LoVo (cell line): ENCODE measurements around the gene TUBA3E.
"Not testable (repeated sequence)": the region's sequence is repeated elsewhere in the genome, so short reads cannot be mapped to it uniquely, and the experiment has no call there.

ENCODE experiments used
- DNase-seq: peaks from one replicate; pipeline ENCODE4 v3.0.0-alpha.2; 2016; ENCODE audit warnings: low spot score

The TUBA3E gene

GRCh38 chr2:130198343-130198742, at the start of gene TUBA3E:
Gene TUBA3E, minus strand, starts transcription at chr2:130198439. Its CDS starts 79 bp downstream, at chr2:130198360.
- no peak for DNase-seq

DNA sequence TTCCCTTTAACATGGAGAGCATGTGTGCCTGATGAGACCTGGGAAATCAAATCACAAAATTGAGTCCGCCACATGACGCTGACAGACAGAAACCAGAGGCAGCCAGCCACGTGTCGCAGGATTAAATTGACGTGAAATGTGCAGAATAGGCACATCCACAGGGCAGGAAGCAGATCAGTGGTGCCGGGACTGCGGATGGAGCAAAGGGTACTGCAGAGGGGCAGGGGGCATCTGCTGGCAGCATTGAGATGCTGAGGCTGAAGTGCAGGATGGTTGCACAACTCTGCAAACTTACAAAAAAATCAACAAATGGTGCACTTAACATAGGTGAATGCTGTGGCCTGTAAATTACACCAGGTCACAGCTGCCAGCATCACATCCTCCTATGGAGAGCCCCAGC, 48.2 kb upstream of the TUBA3E start:
- no peak for DNase-seq

- no peak for DNase-seq
Measured at GRCh38 chr2:130245976-130246375, 47.7 kb upstream of the TUBA3E start.

DNA sequence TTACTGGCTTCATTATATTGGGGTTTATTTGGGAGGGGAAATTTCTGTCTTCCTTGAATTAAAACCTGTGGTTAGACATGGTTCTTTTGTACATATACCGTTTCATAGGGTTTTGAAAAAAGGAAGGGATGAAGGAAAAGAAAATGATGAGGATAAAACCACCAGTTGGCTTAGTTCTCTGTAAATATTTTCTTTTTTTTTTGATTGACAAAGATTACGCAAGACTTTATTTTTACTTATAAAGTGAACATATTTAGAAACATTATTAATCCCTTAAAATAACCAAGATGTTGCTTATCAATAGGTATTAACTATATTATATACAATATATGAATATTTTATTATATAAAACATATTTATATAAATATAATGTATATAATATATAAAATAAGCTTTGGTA, 45.1 kb upstream of the TUBA3E start:
- DNase-seq: no peak

- peak; percentile 90 for DNase-seq
Measured at GRCh38 chr2:130241041-130241707, 42.9 kb upstream of the TUBA3E start.

DNA sequence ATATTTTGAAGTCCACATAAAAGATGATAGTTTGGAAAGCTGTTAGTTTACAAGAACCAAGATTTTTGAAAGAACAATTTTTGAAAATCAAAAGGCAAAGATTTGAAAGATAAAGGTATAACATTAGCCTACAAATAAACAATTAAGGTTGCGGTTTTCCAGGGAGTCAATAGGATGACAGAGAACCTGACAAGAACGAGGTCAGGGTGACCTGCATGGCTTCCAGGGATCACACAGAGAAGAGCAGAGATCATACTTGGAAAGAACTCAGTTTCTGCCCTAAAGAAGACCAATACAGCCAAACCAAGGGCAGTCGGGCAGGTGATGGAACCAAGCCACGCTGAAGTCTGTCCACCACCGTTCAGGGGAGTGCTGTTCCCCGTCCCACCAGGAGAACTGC, 41.3 kb upstream of the TUBA3E start:
- DNase-seq: not testable (repeated sequence)

GRCh38 chr2:130233066-130233465, 34.8 kb upstream of the TUBA3E start:
- DNase-seq: not testable (repeated sequence)

- no peak for DNase-seq
Measured at GRCh38 chr2:130231656-130232055, 33.4 kb upstream of the TUBA3E start.

GRCh38 chr2:130230907-130231306, 32.7 kb upstream of the TUBA3E start:
- not testable (repeated sequence) for DNase-seq

DNA sequence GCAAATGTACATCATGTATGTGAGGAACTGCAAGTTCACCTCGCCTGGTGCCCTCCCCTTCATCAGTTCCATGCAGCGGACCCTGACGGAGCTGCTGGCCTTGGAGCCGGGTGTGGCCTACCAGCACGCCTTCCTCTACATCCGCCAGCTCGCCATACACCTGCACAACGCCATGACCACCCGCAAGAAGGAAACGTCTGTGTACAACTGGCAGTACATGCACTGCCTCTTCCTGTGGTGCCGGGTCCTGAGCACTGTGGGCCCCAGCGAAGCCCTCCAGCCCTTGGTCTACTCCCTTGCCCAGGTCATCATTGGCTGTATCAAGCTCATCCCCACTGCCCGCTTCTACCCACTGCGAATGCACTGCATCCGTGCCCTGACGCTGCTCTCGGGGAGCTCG, 32.1 kb upstream of the TUBA3E start:
- not testable (repeated sequence) for DNase-seq

DNA sequence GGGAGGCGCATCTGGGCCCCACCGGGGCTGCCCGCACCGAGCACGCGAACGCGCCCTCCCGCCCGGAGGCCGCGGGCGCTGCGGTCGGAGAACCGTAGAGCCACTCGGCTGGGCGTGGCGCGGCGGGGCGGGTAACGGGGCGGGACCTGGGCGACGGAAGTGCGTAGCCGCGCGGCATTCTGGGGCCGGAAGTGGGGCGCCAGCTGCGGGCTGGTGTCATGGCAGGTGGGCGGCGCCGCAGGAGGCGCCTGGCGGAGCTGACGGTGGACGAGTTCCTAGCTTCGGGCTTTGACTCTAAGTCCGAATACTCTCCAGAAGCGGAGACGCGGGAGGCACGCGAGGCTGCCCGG, 30.9 kb upstream of the TUBA3E start:
- DNase-seq: not testable (repeated sequence)

GRCh38 chr2:130228467-130229160, 30.4 kb upstream of the TUBA3E start:
- DNase-seq: not testable (repeated sequence)

DNA sequence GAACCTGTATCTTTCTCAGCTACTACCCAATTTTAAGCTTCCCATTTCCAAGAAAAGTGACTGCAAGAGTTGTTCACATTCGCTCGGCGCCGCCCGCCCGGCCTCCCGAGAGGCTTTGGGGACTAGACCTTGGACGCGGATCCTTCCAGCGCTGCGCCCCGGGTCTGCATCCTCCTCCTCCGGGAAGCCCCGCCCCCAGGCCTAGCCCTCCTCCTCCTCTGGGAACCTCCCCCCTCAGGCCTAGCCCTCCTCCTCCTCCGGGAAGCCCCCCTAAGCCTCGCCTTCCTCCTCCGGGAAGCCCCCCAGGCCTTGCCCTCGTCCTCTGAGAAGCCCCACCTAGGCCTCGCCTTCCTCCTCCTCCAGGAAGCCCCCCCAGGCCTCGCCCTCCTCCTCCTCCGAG, 29.8 kb upstream of the TUBA3E start:
- not testable (repeated sequence) for DNase-seq

GRCh38 chr2:130222523-130222922, 24.3 kb upstream of the TUBA3E start:
- not testable (repeated sequence) for DNase-seq

DNA sequence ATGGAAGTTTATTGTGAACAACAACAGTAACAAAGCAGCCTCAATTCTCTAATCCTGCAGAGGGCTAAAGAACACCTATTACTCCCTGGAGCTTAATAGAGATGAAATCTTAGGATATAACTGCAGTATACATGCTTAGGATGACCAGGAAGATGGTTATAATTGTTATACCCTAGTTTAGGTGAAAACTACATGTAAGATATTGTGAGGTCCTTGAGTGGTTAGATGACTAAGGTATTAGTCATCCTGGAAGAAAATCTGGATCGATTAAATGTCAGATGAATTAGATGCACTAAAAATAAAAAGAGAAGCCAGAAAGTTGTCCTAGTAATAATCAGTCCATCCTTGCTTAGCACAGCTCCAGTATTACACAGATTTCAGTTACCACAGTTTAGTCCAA, 22.3 kb upstream of the TUBA3E start:
- DNase-seq: not testable (repeated sequence)

DNA sequence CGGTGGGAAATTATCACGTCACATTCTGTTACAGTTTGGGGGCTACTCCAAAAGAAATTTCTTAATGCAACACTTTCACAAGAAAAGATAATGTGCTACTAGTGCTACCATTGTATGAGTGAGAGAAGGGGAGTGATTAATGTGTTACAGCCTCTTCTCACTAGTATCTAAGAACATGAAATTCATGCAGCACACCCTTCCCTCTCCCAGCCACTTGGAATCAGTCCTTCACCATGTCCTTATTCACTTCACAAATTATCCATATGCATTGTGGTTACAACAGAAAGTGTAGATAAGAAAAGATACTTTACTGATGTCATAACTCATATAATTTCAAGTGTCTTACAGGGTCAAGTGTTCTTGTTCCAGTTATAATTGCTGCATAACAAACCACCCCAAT, 20.9 kb upstream of the TUBA3E start:
- not testable (repeated sequence) for DNase-seq

- DNase-seq: not testable (repeated sequence)
Measured at GRCh38 chr2:130207051-130207450, 8.8 kb upstream of the TUBA3E start.

DNA sequence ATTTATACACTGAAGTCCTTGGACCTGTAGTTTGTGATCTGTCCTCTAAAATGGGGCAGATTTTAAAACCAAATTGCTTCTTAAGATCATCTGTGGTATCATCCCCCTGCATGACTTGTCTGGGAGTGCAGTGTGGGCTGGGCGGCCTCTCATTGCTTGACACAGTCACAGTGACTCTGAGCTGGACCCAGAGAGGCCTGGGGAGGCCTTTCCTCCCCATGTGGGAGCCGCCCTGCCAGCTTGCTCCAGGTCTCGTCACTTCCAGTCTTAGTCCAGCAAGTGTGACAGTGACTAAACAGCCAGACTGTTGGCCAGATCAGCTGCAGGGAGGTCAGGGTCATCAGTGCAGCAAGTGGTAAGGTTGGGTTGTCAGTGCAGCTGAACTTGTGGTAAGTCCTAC, 4.9 kb upstream of the TUBA3E start:
- not testable (repeated sequence) for DNase-seq

DNA sequence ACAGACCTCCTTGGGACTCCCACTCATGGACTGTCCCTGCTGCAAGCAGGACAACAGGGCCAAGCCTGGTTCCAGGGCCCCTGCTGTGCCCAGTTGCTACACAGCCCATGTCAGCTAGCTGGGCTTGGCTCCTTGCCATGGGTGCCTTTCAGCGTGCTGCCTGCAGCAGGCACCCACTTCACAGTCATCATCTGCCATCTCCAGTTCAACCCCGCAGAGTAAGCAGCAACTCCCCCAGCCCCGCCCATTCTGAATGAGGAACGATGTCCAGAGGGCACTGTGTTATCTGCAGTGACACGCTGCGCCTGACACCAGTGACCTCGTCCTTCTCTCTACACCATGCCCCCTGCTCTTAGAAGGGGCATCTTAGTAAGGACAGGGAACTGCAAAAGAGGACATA, 4.3 kb upstream of the TUBA3E start:
- not testable (repeated sequence) for DNase-seq

- DNase-seq: not testable (repeated sequence)
Measured at GRCh38 chr2:130196052-130196451, 2.2 kb downstream of the TUBA3E start.

DNA sequence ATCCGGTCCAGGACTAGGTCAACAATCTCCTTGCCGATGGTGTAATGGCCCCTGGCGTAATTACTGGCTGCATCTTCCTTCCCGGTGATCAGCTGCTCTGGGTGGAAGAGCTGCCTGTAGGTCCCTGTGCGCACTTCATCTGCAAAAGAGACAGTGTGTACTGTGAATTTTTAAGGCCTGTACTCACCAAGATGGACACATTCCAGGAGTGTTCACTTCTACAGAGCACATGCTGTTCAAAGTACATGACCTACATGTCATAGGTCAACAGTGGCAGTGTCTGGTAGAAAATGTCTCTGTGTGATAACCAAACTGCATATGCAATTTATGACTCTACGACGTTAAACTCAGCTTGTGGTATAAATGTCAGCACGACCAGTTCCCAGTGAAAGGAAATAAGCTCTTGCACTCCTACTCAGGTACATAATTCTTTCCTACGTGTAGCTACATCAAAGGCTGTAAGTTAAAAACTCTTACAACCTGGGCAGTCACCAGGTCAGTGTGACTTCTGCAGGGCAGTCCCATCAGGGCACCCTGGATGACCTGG, 3.1 kb downstream of the TUBA3E start:
- DNase-seq: not testable (repeated sequence)

DNA sequence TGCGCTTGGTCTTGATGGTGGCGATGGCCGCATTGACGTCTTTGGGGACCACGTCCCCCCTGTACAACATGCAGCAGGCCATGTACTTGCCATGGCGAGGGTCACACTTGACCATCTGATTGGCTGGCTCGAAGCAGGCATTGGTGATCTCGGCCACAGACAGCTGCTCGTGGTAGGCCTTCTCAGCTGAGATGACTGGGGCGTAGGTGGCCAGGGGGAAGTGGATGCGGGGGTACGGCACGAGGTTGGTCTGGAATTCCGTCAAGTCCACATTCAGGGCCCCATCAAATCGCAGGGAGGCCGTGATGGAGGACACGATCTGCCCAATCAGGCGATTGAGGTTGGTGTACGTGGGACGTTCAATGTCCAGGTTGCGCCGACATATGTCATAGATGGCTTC, 4.4 kb downstream of the TUBA3E start:
- DNase-seq: not testable (repeated sequence)

DNA sequence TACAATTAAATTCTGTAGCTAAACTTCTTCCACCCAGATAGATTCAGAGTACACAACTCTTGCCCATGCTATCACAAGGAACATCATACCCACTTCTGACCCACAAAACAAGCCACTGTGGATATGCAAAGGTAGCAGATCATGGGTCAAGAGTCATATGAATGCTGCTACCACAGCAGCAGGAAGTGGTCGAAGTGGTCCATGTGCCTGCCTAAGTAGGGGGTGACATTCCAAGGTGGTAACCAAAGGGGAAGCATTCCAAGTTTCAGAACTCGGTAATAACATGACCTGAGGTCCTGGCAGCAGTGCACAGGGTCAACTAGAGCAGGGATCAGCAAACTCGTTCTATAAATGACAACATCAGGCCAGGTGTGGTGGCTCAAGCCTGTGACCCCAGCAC, 5.8 kb downstream of the TUBA3E start:
- DNase-seq: not testable (repeated sequence)
